Measurements from ENCODE around the gene P3R3URF. TPM values are rescaled to one million over a fixed set of nuclear protein-coding genes. Genes with fewer than 3 reads are reported as not detected.

P3R3URF gene
- total RNA-seq, 4 donors from 2014 or later, result not detected

DNA sequence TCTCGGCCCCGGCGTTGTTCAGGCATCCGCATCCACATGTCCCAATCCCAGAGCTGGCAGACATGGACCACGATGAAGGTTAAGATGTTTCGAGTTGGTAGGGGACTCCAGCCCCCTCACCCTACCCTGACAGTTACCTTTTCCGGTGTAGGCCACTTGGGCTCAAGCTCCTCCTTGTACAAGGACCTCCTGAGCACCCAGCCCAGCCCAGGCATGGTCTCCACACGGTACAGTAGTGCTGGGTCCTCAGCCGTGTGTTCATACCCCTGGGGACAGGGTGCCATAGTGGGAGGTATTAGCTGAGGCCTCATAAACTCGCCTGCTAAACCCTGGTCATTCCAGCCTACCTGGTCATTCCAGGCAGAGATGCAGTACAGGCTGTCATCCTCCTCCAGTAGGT lies 15.9 kb upstream of the P3R3URF start:
- no peak overlapping the region for H3K27ac ChIP-seq
- WGBS, 2 donors (ENCODE audit: low coverage in 1 of 2), result 90% methylated on average over 10 of the region's 10 CpGs; no CpG with 5 or more reads in 1 of the 2 donors

DNA sequence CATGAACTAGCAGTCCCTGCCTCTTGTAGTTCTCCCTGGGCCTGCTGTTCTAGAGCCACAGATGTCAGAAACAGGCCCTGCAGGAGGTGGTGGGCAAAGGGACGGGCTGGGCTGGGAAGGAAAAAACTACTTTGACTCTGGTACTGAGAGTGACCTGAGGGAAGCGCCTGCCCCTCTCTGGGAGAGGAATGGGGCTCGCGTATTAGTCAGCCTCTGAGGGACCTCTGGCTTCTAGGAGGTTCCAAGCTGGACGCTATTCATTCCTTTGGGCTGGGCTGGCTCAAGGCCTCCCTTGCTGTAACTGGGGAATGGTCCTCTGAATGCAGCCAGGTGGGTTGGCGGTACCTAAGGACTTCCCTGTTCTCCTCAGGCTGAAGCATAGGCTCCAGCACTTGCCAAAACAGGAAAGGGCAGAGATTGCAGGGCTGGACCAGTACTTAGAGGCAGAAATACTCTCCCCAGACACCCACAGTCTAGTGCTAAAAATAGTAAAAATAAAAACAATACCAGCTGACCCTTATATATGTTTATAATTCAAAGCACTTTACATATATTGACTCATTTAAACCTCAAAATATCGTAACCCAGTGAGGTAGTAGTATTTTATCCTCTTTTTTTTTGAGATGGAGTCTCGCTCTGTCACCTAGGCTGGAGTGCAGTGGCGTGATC lies 14.9 kb upstream of the P3R3URF start:
- no peak for DNase-seq
- Histone ChIP-seq H3K27me3 (no peaks in the 10 kb centered on the region), H3K36me3 (peaks cover 0 to 7% (median 0%) of the 10 kb centered on the region in 4 donors), H3K4me3 (no peak overlapping the region), H3K27ac (no peak overlapping the region), H3K4me1 (peaks cover 9 to 27% (median 16%) of the 10 kb centered on the region in 4 donors), H3K9me3 (no peaks in the 10 kb centered on the region)
- TF ChIP-seq POLR2AphosphoS5 (IDR thresholded peaks at IDR 0.05), result peak in 1 of 3 donors; percentile 22
- TF ChIP-seq, protein P1, sequence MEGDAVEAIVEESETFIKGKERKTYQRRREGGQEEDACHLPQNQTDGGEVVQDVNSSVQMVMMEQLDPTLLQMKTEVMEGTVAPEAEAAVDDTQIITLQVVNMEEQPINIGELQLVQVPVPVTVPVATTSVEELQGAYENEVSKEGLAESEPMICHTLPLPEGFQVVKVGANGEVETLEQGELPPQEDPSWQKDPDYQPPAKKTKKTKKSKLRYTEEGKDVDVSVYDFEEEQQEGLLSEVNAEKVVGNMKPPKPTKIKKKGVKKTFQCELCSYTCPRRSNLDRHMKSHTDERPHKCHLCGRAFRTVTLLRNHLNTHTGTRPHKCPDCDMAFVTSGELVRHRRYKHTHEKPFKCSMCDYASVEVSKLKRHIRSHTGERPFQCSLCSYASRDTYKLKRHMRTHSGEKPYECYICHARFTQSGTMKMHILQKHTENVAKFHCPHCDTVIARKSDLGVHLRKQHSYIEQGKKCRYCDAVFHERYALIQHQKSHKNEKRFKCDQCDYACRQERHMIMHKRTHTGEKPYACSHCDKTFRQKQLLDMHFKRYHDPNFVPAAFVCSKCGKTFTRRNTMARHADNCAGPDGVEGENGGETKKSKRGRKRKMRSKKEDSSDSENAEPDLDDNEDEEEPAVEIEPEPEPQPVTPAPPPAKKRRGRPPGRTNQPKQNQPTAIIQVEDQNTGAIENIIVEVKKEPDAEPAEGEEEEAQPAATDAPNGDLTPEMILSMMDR (IDR thresholded peaks at IDR 0.05), result no peak
- in situ Hi-C loops (cut with MboI; ENCODE audit: low pct_ligation_motif_present in 1 of 4, low pct_unique_long_range_greater_than_20kb in 1 of 4, low sequenced_read_pairs in 3 of 4) (no loop called here), intact Hi-C loops (cut with DNase I; ENCODE audit: low total_unique reads) (no loop called here)
- WGBS, 2 donors (ENCODE audit: low coverage in 1 of 2), result 87 to 91% methylated on average over 3 to 9 of the region's 9 CpGs

More for the DNA sequence above, 15.9 kb upstream of the P3R3URF start:
- in situ Hi-C loops (cut with MboI; ENCODE audit: low pct_ligation_motif_present in 1 of 4, low pct_unique_long_range_greater_than_20kb in 1 of 4, low sequenced_read_pairs in 3 of 4), result no loop called here
- TF ChIP-seq POLR2A (IDR thresholded peaks at IDR 0.05), result peak; percentile 16
- TF ChIP-seq, protein P1 (IDR thresholded peaks at IDR 0.05), result no peak
- Histone ChIP-seq H3K4me1 (peaks cover 7 to 28% (median 17%) of the 10 kb centered on the region in 4 donors), H3K27me3 (no peaks in the 10 kb centered on the region), H3K36me3 (peaks cover 0 to 7% (median 0%) of the 10 kb centered on the region in 4 donors), H3K4me3 (no peak overlapping the region), H3K9me3 (no peaks in the 10 kb centered on the region)
- DNase-seq, result no peak
- intact Hi-C loops (cut with DNase I; ENCODE audit: low total_unique reads), result no loop called here

DNA sequence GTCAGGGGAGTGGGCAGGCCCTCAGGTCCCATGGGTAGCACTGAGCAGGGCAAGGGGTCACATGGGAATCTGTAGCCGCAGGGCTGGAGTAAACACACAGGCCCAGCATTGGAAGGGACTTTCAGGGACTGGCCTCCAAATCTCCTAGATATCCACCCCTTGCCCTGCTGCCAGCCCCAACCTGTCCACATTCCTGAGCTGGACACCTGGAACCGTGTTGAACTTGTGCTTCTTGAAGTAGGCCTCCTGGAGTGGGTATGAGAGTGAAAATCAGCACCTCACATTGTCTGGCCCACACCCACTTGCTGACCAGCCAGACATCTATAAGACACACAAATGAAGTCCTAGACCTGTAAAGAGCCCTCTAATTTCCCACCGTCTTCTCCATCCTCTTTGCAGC lies 14.3 kb upstream of the P3R3URF start:
- no peaks in the 10 kb centered on the region for H3K27me3 ChIP-seq
- H3K4me1 ChIP-seq, result peaks cover 9 to 33% (median 19%) of the 10 kb centered on the region in 4 donors
- H3K9me3 ChIP-seq, result no peaks in the 10 kb centered on the region
- no peak for TF ChIP-seq POLR2A (IDR thresholded peaks at IDR 0.05)
- no peak for TF ChIP-seq EP300 (IDR thresholded peaks at IDR 0.05; ENCODE audit: low read depth)
- TF ChIP-seq, protein P1 (IDR thresholded peaks at IDR 0.05), result no peak
- TF ChIP-seq POLR2AphosphoS5 (IDR thresholded peaks at IDR 0.05), result no peak
- peaks cover 0 to 7% (median 0%) of the 10 kb centered on the region in 4 donors for H3K36me3 ChIP-seq
- no peak overlapping the region for H3K27ac ChIP-seq
- DNase-seq, result no peak
- no peak overlapping the region for H3K4me3 ChIP-seq
- in situ Hi-C loops (cut with MboI; ENCODE audit: low pct_ligation_motif_present in 1 of 4, low pct_unique_long_range_greater_than_20kb in 1 of 4, low sequenced_read_pairs in 3 of 4), result no loop called here
- intact Hi-C loops (cut with DNase I; ENCODE audit: low total_unique reads), result no loop called here
- WGBS, 2 donors (ENCODE audit: low coverage in 1 of 2), result 80 to 89% methylated on average over 1 to 2 of the region's 3 CpGs

DNA sequence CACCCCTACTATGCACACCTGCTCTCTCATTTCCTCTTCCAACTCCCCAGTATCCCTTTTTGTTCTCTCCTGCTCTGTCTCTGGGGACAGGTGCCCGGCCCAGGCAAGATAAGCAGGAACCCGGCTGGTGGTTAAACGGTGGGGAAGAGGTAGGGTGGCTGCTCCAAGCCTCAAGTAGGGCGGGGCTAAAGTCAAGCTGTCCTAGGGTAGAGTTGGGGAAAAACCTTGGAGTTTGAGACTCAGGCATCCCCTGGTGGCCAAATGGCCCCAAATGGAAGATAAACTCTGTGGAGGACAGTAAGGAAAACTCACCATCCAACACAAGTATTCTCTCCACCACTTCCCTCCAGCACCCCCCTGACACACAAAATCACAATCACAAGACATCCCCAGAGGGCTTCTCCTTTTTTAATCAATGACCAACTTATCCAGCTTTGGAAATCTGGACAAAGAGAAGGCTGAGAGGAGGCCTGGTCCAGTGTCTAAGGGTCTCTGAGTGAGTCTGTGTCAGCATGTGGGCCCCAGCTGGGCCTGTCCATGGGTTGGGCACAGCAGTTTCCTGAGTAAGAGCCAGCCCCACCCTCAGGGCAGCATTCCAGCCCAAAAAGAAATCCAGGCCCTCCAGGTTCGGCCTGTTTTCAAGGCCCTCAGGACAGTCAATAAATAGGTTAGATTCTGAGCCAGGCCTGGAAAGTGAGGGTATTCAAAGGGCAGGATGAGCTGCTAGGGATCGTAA lies 12.2 kb upstream of the P3R3URF start:
- H3K4me1 ChIP-seq, result peaks cover 9 to 52% (median 35%) of the 10 kb centered on the region in 4 donors

More for the DNA sequence above, 12.2 kb upstream of the P3R3URF start:
- intact Hi-C loops (cut with DNase I; ENCODE audit: low total_unique reads), result no loop called here
- H3K9me3 ChIP-seq, result no peaks in the 10 kb centered on the region
- TF ChIP-seq POLR2A (IDR thresholded peaks at IDR 0.05) (no peak), POLR2AphosphoS5 (IDR thresholded peaks at IDR 0.05) (peak in 1 of 3 donors; percentile 34)
- TF ChIP-seq, protein P1 (IDR thresholded peaks at IDR 0.05), result peak in 2 of 5 experiments; percentile 26 to 38
- H3K36me3 ChIP-seq, result peaks cover 0 to 7% (median 0%) of the 10 kb centered on the region in 4 donors
- no peaks in the 10 kb centered on the region for H3K27me3 ChIP-seq
- H3K4me3 ChIP-seq, result no peak overlapping the region
- in situ Hi-C loops (cut with MboI; ENCODE audit: low pct_ligation_motif_present in 1 of 4, low pct_unique_long_range_greater_than_20kb in 1 of 4, low sequenced_read_pairs in 3 of 4), result loop anchor here in 1 of 4 donors (5.0 kb wide), 1 partner anchor 151 kb away; no protein-coding TSS in a partner anchor
- WGBS, 2 donors (ENCODE audit: low coverage in 1 of 2), result 53 to 56% methylated on average over 4 to 6 of the region's 6 CpGs
- H3K27ac ChIP-seq, result peak overlapping the region; percentile 78 to 87 (median 86)
- peak; percentile 55 for DNase-seq

Measured in transverse colon (tissue), 4 donors.